WI38 (cell line): ENCODE results near the gene PRR12.

Experiments
- H3K4me3 ChIP-seq: 2 replicates; pipeline ENCODE4 v1.5.1; 2011; ENCODE audit warnings: low read depth, mild to moderate bottlenecking, control low read depth, low read length
- CTCF ChIP-seq: IDR thresholded peaks from 2 replicates; pipeline ENCODE4 v1.5.1; 2012; ENCODE audit warnings: low read depth, mild to moderate bottlenecking, control low read depth, low read length

Gene PRR12

DNA sequence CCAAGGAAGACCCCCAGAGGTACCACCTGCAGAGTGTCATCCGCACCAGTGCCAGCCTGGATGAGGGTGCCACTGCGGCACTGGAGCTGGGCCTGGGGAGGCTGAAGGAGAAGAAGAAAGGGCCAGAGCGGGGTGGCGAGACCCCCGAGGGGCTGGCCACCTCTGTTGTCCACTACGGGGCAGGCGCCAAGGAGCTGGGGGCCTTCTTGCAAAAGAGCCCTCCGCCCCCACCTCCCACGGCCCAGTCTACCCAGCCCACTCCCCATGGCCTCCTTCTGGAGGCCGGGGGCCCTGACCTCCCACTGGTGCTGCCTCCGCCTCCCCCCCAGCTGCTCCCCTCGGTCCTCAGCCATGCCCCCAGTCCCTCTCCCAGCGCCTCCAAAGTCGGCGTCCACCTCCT, 5.4 kb downstream of the PRR12 start:
- H3K4me3 ChIP-seq, result no peak overlapping the region
- TF ChIP-seq CTCF, result no peak

DNA sequence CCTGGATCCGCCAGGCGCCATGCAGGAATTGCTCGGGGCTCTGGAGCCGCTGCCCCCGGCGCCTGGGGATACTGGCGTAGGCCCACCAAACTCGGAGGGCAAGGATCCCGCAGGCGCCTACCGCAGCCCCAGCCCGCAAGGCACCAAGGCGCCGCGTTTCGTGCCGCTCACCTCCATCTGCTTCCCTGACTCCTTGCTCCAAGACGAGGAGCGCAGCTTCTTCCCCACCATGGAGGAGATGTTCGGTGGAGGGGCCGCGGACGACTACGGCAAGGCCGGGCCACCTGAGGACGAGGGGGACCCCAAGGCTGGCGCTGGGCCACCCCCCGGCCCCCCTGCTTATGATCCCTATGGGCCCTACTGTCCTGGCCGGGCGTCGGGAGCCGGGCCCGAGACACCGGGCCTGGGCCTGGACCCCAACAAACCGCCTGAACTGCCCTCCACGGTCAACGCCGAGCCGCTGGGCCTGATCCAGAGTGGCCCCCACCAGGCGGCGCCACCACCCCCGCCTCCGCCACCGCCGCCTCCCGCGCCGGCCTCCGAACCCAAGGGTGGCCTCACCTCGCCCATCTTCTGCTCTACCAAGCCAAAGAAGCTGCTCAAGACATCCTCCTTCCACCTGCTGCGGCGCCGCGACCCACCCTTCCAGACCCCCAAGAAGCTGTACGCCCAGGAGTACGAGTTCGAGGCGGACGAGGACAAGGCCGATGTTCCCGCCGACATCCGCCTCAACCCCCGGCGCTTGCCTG, 6.1 kb downstream of the PRR12 start:
- no peak for TF ChIP-seq CTCF
- no peak overlapping the region for H3K4me3 ChIP-seq

DNA sequence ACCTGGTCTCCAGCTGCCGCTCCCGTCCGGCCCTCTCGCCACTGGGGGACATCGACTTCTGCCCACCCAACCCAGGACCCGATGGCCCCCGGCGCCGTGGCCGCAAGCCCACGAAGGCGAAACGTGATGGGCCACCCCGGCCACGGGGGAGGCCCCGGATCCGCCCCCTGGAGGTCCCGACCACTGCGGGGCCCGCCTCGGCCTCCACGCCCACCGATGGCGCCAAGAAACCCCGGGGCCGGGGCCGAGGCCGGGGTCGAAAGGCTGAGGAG, 6.7 kb downstream of the PRR12 start:
- no peak for TF ChIP-seq CTCF
- H3K4me3 ChIP-seq, result no peak overlapping the region

DNA sequence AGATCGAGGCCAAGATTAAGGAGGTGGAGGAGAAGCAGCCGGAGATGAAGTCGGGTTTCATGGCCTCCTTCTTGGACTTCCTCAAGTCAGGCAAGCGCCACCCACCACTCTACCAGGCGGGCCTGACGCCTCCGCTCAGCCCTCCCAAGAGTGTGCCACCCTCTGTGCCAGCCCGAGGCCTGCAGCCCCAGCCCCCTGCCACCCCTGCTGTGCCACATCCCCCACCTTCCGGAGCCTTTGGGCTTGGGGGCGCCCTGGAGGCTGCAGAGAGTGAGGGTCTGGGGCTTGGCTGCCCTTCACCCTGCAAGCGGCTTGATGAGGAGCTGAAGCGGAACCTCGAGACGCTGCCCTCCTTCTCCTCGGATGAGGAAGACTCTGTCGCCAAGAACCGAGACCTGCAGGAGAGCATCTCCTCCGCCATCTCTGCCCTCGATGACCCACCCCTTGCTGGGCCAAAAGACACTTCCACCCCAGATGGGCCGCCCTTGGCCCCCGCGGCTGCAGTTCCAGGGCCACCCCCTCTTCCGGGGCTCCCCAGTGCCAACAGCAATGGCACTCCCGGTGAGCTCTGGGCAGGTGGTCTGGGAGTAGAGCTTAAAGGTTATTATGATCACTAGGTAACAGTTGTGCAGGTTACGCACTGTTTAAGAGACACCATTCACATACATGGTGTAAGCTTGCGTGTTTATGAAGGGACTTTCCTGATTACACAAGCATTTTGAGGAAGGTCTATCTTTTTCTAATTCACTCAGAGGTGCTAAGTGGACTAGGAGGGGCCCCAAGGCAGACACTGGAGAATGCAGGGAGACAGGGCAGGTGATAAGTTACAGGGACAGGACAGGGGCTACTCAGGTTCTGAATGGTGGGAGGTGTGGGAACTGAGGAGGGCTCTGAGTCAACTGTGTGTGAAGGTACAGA, 8.7 kb downstream of the PRR12 start:
- no peak for TF ChIP-seq CTCF
- H3K4me3 ChIP-seq, result no peak overlapping the region

DNA sequence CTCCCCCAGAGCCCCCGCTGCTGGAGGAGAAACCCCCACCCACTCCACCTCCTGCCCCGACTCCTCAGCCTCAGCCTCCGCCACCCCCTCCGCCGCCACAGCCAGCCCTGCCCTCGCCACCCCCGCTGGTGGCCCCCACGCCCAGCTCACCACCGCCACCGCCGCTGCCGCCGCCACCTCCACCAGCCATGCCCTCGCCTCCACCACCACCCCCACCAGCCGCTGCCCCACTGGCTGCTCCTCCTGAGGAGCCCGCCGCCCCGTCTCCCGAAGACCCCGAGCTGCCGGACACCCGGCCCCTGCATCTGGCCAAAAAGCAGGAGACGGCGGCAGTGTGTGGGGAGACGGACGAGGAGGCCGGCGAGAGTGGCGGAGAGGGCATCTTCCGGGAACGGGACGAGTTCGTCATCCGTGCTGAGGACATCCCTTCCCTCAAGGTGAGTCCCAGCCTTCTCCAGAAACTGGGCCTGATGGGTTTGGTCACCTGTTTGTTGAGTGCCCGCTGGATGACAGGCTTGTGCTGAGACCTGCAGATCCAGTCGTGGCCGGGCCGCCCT, 10.6 kb downstream of the PRR12 start:
- TF ChIP-seq CTCF, result no peak
- no peak overlapping the region for H3K4me3 ChIP-seq

DNA sequence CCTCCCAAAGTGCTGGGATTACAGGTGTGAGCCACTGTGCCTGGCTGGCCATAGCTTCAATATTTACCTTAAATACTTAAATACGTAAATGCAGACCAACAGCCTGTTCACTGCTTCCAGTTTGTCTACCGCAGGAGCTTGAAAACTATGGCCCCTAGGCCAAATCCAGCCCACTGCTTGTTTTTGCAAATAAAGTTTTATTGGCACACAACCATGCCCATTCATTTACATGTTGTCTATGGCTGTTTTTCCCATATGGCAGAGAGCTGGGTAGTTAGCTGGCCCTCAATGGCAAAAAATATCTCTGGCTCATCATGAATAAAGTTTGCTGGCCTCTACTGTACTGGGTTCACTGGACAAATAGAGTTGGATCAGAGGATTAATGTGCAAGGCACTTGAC, 11.8 kb downstream of the PRR12 start:
- TF ChIP-seq CTCF, result no peak
- no peak overlapping the region for H3K4me3 ChIP-seq

- TF ChIP-seq CTCF, result no peak
- H3K4me3 ChIP-seq, result no peak overlapping the region
These were observed 14.6 kb downstream of the PRR12 start for GRCh38 chr19:49605605-49606004.
